Kidney glomerular epithelial cell (primary cell): ENCODE measurements around the gene MTPN.

Experiments used
- DNase-seq: peaks from one replicate; lab custom pipeline; 2025; lab: John Stamatoyannopoulos, UW

MTPN gene

DNA sequence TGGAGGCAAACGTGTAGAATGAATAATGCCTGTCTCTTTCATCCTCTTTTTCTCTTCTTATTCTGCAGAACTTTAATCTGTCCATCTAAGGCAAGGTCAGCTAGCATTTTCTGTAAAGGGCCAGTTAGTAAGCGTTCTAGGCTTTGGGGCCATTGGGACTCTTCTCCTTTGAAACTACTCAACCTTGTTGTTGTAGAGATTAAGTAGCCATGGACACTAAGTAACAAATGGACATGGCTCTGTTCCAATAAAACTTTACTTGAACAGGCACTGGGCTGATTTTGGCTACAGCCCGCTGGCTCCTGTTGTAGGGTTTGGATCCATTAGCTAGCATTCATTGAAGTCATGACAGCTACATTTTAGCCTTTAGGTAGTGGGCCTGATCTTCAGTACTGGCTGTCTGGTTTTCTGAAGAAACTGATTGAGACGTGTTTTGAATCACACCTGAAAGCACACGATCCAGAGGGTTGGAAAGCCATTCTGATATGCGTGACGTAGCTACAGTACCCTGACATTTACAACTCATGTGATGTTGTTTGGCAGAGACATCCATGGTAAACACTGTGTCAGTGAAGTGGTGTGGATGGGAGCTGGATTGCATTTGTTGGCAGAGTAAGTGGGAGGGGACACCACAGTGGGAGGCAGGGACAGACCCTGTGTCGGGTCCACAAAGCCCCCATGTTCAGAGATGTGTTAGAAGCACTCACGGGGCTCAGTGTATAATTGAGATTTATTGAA, 92.5 kb downstream of the MTPN start:
- DNase-seq: no peak

- peak; percentile 70 for DNase-seq
Observed at GRCh38 chr7:135879233-135879632, 97.9 kb downstream of the MTPN start.

- DNase-seq: no peak
Observed at GRCh38 chr7:135878284-135878683, 98.9 kb downstream of the MTPN start.

- DNase-seq: peak; percentile 50
Observed at GRCh38 chr7:135877805-135878204, 99.4 kb downstream of the MTPN start.
